Hepatocyte (in vitro differentiated cells): ENCODE data around the gene DPPA2. TPM values are rescaled to one million over a fixed set of nuclear protein-coding genes. Genes with fewer than 3 reads are reported as not detected.

ENCODE experiments used
- DNase-seq: peaks from one replicate; pipeline ENCODE4 v3.0.0-alpha.2; 2016; ENCODE audit warnings: low spot score
- H2AFZ ChIP-seq: fragments of 200-600 bp; sonication (generic); 2 replicates; pipeline ENCODE4 v1.6.0; 2016; ENCODE audit warnings: antibody characterized with exemption, mild to moderate bottlenecking
- H3K27ac ChIP-seq: fragments of 200-600 bp; sonication (generic); 2 replicates; pipeline ENCODE4 v1.5.1; 2016; ENCODE audit warnings: mild to moderate bottlenecking
- H3K27me3 ChIP-seq: fragments of 200-600 bp; sonication (generic); 2 replicates; pipeline ENCODE4 v1.6.1; 2016
- H3K36me3 ChIP-seq: fragments of 200-600 bp; sonication (generic); replicated peaks from 2 replicates; pipeline ENCODE4 v1.5.1; 2016; ENCODE audit warnings: low read depth; ENCODE audit not compliant: insufficient read depth
- H3K4me1 ChIP-seq: fragments of 200-600 bp; sonication (generic); 2 replicates; pipeline ENCODE4 v1.5.1; 2016; ENCODE audit warnings: mild to moderate bottlenecking, moderate library complexity; ENCODE audit not compliant: insufficient read depth
- H3K4me2 ChIP-seq: fragments of 200-600 bp; sonication (generic); 2 replicates; pipeline ENCODE4 v1.6.0; 2016
- H3K4me3 ChIP-seq: fragments of 200-600 bp; sonication (generic); 2 replicates; pipeline ENCODE4 v1.5.1; 2016; ENCODE audit warnings: mild to moderate bottlenecking
- H3K79me2 ChIP-seq: fragments of 200-600 bp; sonication (generic); 2 replicates; pipeline ENCODE4 v1.6.0; 2017; ENCODE audit warnings: mild to moderate bottlenecking
- H3K9me2 ChIP-seq: fragments of 200-600 bp; sonication (generic); replicated peaks from 2 replicates; pipeline ENCODE4 v1.6.0; 2017; ENCODE audit warnings: mild to moderate bottlenecking; ENCODE audit not compliant: insufficient read depth
- H3K9me3 ChIP-seq: fragments of 200-600 bp; sonication (generic); 2 replicates; pipeline ENCODE4 v1.5.1; 2016; ENCODE audit warnings: low read depth, mild to moderate bottlenecking
- H4K20me1 ChIP-seq: fragments of 200-600 bp; sonication (generic); 2 replicates; pipeline ENCODE4 v1.6.0; 2016; ENCODE audit warnings: mild to moderate bottlenecking; ENCODE audit not compliant: insufficient read depth, poor library complexity, severe bottlenecking
- CTCF ChIP-seq: fragments of 200-600 bp; sonication (generic); IDR thresholded peaks from 2 replicates; pipeline ENCODE4 v1.5.1; 2016; ENCODE audit warnings: antibody characterized with exemption, mild to moderate bottlenecking; ENCODE audit not compliant: poor library complexity
- EZH2 ChIP-seq: fragments of 200-600 bp; sonication (generic); IDR thresholded peaks from 2 replicates; pipeline ENCODE4 v1.6.1; 2016; ENCODE audit warnings: antibody characterized with exemption, mild to moderate bottlenecking, borderline replicate concordance
- EZH2phosphoT487 ChIP-seq: fragments of 200-600 bp; sonication (generic); IDR thresholded peaks from one replicate; pipeline ENCODE4 v1.6.1; 2018; ENCODE audit warnings: antibody characterized with exemption, mild to moderate bottlenecking, low read depth, moderate library complexity; ENCODE audit not compliant: unreplicated experiment, severe bottlenecking
- WGBS: methylation state at CpG from one replicate; pipeline ENCODE4 v1.1.6; 2016; ENCODE audit warnings: low lambda C conversion rate; ENCODE audit errors: missing lambda C conversion rate; 5-methylcytosine and 5-hydroxymethylcytosine counted together
- polyA plus RNA-seq: library from polyadenylated mRNA; unstranded; fragments of >200 nt; fragmentation: Nextera tagmentation; extraction: Ambion mirVana; gene quantifications from 2 replicates; pipeline ENCODE4 v1.2.1, GENCODE V29; 2016
- total RNA-seq: library from RNA; depleted of rRNA; stranded (reverse); fragments of >200 nt; gene quantifications from 2 replicates; pipeline ENCODE4 v1.2.3, GENCODE V29; 2014

DPPA2 gene
- total and polyA plus RNA-seq, 2 experiments from 2014 or later: not detected

DNA sequence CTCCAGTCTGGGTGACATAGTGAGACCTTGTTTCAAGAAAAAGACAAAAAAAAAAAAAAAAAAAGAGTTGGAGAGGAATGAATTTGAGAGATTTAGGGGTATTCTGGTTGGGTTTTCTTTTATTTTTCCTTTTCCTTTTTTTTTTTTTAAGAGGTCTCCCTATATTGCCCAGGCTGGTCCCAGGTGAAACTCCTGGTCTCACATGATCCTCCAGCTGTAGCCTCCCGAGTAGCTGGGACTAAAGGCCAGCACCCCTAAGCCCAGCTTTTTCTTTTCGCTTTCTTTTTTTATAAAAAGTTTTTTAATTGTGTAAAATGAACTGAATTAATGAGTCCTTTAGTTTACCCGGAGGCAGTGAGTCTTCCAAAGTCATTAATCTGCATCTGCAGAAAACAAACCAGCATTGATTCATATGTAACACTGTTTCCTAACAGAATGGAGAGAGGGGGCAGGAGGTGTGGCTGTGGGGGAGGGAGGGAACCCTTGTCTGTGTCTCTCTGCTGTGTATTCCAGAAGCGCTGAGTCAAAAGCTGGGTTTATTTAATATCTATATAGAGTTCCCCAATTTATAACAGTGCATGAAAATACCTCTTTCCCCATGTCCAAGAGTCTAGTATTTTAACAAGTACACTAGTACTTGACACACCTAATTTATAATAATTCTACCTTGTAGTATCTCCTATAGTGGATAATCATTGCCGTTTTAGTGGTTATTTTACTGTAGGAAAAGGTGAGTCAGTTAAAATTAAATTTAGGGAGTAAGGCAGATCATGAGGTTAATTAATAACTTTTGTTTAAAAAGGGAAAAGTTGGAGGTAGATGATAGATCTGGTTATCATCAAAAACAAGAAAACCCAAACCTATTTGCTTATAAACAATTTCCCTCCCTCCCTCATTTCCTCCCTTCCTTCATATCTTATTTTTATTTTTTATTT is 23.7 kb upstream of the DPPA2 start:
- Histone ChIP-seq H3K4me3 (no peak overlapping the region), H3K27me3 (no peaks in the 10 kb centered on the region), H3K79me2 (peaks cover 2% of the 10 kb centered on the region), H3K4me2 (no peak overlapping the region), H3K4me1 (no peaks in the 10 kb centered on the region), H2AFZ (no peak overlapping the region), H4K20me1 (no peaks in the 10 kb centered on the region), H3K9me3 (no peaks in the 10 kb centered on the region), H3K9me2 (no peaks in the 10 kb centered on the region), H3K36me3 (no peaks in the 10 kb centered on the region), H3K27ac (no peak overlapping the region)
- TF ChIP-seq EZH2: no peak
- no peak for TF ChIP-seq CTCF
- no peak for TF ChIP-seq EZH2phosphoT487
- WGBS: 65% methylated on average over 5 of the region's 5 CpGs
- no peak for DNase-seq

DNA sequence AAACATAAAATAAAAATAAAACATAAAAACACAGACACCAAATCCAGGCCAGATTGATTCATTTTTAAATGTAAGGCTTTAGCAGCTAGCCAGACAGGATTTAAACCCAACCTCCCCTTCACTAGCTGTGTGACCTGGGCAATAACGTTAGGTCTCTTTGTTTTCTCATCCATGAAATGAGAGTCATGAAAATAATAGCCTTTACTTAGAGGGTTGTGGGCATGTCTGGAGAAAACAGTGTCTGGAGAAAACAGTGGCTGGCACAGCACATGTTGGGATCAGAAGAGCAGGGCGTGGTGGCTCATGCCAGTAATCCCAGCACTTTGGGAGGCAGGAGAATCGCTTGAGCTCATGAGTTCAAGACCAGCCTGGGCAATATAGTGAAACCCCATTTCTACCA is 22.9 kb upstream of the DPPA2 start:
- no peaks in the 10 kb centered on the region for H3K27me3 ChIP-seq
- peaks cover 2% of the 10 kb centered on the region for H3K79me2 ChIP-seq
- no peaks in the 10 kb centered on the region for H4K20me1 ChIP-seq
- H3K36me3 ChIP-seq: no peaks in the 10 kb centered on the region
- WGBS: 62% methylated on average over 3 of the region's 3 CpGs
- no peak overlapping the region for H3K4me3 ChIP-seq
- H3K9me2 ChIP-seq: no peaks in the 10 kb centered on the region
- no peaks in the 10 kb centered on the region for H3K9me3 ChIP-seq
- H3K4me2 ChIP-seq: no peak overlapping the region
- H2AFZ ChIP-seq: no peak overlapping the region
- no peak for TF ChIP-seq EZH2
- TF ChIP-seq CTCF: no peak
- TF ChIP-seq EZH2phosphoT487: no peak
- no peaks in the 10 kb centered on the region for H3K4me1 ChIP-seq
- DNase-seq: no peak
- H3K27ac ChIP-seq: no peak overlapping the region

DNA sequence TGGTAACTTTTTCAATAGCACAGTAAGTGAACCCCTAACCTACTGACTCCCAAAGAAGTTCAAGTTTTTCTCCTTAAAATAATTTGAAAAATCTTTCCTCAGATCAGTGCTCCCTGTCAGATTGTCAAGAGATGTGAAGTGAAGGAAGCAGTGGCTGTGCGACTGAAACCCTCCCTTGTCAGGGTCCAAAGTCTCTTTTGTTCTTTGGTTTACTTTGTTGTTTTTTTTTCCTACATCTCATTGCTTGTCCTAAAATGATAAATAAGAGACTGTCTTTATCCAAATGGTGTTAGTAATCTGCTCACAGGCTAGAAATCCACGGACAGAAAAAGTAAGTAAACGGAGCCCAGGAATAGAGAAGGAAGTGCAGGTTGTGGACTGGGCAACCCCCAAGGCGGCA is 22.0 kb upstream of the DPPA2 start:
- Histone ChIP-seq H3K4me3 (no peak overlapping the region), H3K27ac (no peak overlapping the region), H3K36me3 (no peaks in the 10 kb centered on the region), H3K79me2 (peaks cover 2% of the 10 kb centered on the region), H3K4me2 (peak overlapping the region; percentile 38), H3K9me2 (no peaks in the 10 kb centered on the region), H4K20me1 (no peaks in the 10 kb centered on the region), H3K4me1 (no peaks in the 10 kb centered on the region), H2AFZ (no peak overlapping the region), H3K9me3 (no peaks in the 10 kb centered on the region), H3K27me3 (no peaks in the 10 kb centered on the region)
- 44% methylated on average over 4 of the region's 4 CpGs for WGBS
- TF ChIP-seq CTCF: no peak
- no peak for TF ChIP-seq EZH2
- no peak for TF ChIP-seq EZH2phosphoT487
- DNase-seq: no peak
